HG03175 (cell line): ENCODE results near the gene RALGPS1.

ENCODE experiments used
- ATAC-seq: cut with Tn5 transposase; IDR thresholded peaks from one replicate; pipeline ENCODE4 v1.9.1; 2021; ENCODE audit warnings: mild to moderate bottlenecking, moderate library complexity; ENCODE audit not compliant: unreplicated experiment

Gene RALGPS1

DNA sequence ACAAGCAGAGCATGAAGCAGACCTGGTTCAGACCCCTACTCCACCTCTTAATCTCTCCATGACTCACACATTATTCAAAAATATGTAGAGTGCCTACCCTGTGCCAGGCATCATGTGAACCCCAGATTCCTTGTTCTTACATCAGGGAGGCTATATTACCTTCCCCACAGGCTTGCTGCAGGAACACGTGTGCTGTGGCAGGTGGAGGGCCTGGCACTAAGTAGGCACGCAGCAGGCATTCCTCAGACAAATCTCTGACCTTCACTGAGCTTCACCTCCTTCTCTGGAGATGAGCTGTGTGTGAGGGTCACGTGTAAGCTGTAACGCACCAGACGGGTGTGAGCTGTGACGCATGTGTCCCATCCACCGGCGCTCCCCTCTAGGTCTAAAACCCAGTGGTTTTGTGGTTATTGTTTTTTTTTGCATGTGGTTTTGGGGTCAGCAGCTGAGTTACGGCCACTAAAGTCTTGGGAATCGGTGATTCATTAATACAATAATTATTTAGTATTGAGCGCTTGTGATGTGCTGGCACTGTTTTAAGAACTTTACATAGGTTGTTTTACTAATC lies 177.5 kb downstream of the RALGPS1 start:
- no peak for ATAC-seq

DNA sequence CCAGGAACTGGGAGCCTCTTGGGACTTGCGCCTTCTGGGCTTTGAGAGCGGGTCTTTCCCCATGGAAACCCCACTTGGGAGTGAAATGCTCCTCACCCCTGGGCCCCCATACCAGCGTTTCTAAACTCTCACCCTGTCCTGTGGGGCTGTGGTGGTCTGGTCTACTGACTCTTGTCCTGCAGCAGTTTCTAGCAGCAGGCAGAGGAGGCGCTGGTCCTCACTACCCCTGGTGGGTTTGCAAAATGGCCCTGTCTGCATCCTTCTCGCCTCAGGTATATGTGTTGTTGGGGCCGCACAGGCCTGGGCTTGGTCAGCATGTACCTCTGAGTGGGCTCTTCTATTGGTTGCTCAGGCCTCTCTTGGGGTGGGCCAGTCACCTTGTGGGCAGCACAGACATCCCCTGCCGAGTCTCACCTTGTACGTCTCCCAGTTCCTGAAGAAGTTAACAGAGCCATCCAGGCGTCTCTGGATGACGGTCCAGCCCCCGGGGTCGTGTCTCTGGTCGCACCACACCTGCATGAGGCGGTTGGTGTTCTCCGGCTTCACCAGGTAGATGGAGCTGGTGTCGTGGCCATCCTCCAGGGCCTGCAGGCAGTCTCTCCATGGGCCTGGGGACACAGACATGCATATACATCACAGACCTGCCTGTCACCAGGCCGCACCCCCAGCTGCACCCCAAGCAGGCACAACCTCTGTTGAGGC lies 178.9 kb downstream of the RALGPS1 start:
- no peak for ATAC-seq

DNA sequence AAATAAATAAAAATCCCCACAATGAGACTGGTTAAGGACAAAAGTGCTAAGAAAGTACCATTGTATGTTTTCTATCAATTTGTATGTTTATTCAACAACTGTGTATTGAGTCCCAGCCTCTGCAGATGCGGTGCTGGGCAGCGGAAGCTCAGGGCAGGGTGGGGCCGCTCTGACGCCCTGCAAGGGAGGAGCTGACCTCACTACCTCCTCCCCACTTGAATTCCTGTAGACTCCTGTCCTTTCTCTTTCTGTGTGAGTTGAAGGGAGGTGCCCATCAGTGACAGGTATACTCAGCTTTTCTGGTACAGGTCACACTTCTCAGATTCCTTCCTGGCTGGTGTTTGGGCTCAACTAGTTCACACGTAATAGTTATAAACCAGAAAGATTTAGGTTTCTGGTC lies 180.8 kb downstream of the RALGPS1 start:
- ATAC-seq, result no peak

DNA sequence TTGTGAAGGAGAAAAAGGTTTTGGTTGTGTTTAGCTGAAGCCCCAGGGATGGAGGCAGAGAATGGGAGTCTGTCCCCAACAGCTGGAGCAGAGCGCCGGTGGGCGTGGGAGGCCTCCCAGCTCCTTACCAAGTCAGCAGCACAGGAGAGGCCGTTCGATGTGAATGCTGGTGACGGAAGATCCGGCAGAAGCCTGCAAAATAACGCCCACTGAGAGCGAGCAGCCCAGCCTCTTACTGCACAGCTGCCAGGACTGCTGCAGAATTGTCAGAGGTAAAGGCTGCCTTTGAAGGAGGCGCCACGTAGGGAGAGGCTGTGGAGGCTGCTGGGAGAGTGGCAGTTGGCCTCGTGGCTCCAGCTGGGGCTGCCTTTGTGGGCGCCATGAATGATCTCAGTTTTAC lies 181.6 kb downstream of the RALGPS1 start:
- ATAC-seq, result no peak

DNA sequence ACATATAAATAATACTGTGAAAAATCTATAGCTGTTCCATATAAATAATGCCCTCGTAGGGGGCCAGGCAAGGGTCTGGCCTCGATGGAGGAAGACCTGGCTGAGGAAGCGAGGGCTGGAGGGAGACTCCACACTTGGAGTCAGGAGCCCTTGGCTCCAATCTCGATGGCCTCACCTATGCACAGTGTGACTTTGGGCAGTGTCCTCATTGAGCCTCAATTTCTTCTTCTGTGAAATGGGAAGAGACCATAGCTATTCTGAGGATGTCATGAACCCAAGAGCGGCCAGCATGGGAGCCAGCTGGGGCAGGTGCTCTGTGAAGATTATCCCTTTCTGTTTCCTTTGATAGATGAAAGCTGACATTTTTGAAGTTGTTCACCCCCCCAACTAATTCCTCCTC lies 183.1 kb downstream of the RALGPS1 start:
- ATAC-seq, result no peak

DNA sequence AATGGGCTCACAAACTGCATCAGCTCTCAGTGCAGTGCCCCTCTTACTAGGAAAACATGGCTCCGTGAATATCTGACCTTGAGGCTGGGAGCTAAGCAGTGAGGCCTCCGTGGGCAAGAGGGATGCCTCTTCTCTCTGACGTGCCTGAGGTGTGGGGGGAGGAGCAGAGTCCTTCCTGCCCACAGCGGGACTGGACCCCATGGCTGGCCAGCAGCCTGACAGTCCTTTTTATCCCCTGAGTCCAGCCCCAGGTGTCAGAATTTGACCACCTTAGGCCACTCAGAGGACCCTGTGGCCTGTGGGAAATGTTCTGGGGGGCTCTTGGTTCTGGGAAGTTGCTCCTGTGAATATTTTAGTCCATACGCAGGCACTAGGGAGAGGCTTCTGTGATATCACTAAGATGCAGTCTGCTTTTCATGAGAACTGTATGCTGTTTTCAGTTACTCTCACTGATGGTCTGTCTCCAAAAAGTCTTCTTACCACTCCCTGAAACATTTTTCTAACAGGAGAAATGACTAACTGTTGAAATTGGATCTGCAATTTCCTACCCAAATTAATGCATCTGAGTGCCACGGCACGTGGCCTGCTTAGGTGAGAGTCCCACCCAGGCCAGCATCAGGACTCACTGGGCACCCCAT lies 184.5 kb downstream of the RALGPS1 start:
- no peak for ATAC-seq

DNA sequence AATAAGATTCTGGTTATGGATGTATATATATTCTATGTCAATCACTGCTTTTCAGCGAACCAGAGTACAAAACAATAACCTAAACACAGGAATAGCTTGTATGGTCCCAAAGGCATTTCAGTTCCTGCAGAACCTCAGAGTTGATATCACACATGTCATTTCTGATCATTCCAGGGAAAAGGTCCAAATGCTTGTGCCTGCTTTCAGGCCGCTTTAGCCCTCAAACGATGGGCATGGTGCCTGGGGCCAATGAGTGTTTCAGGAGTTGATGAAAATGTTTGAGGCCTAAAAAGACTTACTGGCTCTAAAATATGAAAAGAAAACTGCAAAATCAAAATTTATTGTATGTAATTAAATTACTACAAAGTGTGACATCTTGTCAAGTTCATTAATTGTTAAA lies 185.1 kb downstream of the RALGPS1 start:
- no peak for ATAC-seq

DNA sequence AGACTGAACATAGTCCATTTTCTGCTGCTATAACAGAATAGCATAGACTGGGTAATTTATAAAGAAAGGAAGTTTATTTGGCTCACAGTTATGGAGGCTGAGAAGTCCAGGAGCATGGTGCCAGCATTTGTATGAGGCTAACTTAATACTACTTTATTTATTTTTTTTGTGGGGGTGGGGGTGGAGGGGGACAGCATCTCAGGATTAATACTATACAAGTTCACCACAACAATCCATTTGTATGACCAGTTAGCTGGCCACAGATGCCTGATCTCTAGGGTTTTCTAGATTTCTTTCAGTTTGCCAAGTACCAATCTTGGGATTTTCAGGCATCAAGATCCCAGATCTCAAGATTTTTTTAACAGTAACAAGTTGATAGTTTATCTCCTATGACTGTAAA lies 187.6 kb downstream of the RALGPS1 start:
- ATAC-seq, result no peak

DNA sequence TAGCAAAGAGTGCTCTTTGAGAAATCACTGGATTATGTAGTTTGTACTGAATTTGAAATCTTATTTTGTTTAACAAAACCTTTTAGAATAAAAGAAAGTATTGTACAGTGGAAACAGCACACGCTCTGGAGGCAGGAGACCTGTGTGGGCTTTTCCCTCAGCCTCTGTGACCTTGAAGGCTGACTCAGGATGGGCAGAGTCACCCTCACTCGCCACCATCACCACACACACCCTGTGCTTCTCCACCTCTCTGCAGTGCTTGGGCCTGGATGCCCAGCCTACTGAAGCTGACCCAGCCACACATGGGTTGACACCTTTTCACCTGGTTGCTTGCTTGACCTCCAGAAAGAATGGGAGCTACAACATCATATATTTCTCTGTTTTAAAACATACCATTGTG lies 188.2 kb downstream of the RALGPS1 start:
- ATAC-seq, result no peak

DNA sequence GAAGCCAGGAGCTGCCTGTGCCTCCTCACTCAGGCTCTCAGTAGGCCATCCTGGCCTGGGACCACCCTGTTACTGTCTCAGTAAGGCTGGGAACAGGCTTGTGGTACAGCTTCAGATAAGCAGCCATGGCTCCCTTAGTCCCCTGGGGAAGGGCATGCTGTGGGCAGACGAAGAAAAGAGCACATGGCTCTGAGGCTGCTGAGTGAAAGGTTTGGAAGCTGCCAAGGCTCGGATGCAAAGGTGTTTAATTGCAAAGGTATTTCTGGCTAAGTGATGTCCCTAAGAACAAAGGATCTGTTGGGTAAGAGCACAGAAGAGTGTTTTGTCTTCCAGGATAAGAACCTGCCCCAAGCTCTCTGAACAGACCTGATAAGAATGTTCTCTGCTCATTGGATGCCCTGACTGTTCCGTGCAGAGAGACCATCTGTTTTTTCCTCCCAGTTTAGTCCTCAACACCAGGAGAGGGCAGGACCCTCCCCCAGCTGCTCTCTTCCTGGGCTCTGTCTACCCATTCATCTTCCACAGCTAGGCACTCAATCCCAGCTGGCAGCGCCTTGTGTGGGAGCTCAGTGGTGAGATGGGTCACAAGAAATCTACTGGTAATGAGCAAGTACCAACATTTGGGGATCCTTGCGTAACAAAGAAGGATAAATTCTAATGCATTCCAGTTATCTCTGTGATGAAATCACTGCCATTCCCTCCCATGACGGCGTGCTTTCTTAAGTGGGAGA lies 190.2 kb downstream of the RALGPS1 start:
- no peak for ATAC-seq

DNA sequence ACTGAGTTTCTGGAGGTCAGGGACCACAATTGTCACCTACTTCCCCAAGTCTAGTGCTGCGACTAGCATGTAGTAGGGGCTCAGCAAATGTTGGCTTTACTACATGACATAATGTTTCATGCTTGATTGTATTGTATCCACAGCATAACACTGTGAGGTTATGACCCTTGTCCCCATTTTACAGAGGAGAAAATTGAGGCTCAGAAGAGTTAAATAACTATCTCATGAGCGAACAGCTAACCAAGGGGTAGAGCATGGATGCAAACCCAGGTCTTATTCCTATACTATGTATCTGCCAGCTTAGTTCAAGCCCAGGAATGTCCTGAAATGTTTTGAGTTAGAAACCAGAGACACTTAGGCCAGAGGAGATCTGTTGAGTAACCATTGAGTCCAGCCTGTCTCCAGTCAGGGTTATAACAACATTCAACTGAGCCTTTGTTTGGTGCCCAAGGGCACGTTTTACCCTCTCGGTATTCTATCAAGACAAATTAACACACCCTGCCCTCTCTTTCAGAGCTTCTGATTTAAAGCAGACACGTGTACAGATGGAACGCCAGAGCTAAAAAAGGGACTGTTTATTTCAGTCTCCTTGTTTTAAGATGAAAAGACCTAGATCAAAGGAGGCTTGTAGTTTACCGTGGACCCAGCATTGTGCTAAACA lies 191.4 kb downstream of the RALGPS1 start:
- ATAC-seq, result no peak

DNA sequence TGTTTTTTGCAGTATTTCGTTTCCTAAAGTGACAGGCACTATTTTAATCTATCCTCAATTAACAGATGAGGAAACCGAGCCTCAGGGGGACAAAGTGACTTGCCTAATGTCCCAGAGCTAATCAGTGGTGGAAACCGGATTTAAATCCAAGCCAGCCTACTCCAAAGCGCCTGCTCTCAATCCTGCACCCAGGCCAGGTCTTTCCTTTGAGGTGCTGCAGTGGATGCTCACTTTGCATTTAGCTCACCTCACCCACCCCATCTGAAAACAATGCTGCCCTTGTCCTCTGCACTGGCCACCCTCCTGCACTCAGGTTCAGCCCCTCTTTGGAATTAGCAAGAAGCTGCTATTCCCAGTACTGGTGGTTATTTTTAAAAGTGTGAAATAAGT lies 191.9 kb downstream of the RALGPS1 start:
- ATAC-seq, result no peak

DNA sequence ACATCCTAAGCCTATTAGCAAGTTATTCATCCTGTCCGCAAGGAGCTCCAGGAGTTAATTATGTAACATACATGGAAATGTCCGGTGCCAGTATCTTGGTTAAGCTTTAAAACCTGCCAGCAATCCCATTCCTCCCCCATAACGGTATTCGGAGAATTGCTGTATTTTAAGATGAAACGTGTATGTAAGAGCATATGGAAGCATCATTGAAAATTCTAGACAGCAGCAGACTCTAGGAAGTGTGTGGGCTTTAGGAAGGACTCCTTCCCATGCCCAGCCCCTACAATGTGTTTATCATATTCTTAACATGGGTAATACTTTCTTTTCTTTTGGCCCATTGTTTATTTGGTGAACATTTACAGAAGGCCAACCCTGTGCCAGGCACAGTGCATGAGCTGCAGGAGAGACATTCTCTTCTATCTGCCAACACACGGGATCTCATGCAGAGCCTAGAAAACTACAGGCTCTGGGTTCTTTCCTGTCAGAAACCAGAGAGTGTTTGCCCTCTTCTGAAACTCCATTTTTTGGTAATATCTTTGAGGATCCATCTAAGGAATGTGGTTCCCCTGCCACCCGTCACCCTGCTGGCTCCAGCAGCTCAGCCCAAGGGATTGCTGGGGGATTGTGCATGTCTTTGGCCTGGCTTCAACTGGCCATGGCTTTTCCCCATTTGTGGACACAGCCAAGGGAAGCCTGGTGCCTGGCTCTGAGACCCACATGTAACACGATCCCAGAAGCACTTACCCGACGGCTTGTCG lies 192.8 kb downstream of the RALGPS1 start:
- no peak for ATAC-seq

DNA sequence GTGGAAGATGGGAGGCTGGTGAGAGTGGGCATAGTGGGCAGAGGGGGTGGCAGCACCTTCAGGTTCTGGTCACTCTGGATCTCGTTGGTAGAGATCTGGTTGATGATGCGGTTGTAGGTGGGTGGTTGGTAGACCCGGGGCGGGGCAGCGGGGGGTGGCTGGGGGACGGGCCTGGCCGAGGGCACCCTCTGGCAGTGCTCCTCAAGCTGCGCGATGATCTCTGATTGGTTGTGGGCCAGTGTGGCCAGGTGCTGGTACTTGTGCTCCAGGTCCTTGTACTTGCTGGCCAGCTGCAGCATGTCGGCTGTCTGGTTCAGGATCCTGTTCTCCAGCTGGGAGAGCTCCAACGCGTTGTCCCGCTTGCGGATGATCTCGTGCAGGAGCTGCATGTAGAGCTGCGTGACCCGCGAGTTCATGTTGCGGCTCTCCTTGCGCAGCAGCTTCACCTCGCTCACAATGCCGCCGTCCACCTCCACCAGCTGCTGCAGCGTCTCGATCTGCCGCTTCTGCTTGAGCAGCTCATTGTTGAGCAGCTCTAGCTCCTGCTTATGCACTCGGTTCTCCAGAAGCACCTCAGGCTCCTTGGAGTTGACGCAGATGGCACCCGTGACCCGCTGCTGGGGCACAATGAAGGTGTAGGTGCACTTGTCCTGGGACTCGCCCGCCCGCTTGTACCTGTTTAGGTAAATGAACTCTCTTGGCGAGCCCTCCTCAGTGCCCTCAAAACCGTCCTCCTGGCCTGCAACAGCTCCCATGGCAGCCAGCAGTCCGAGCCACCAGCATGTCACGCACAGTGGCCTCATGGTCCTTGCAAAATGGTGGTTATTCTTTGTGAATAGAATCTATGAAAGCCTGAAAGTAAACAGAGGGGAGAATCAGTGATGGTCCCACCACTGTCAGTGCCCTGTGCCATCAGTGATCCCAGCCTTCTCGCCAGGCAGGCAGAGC lies 193.6 kb downstream of the RALGPS1 start:
- no peak for ATAC-seq

DNA sequence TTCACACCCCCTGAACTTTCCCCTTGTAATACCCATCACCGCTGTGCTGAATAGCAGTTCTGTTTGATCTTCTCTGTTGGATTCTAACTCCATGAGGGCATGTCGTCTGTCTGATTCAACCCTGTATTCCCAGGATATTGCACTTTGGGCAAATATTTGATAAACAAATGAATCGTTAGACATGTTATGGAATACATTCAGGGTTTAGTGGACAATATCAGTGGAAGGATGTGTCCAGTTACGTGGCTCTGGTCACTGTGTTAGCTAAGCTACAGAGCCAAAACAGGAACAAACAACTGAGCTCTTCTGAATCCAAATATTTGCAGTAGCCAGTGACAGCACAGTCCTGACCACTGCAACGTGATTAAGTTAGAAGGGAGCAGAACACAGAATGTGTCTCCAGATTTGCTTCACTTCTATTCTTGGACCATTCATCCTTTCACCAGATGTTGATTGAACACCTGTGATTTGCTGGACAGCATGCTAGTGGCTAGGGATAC lies 194.7 kb downstream of the RALGPS1 start:
- ATAC-seq, result no peak

DNA sequence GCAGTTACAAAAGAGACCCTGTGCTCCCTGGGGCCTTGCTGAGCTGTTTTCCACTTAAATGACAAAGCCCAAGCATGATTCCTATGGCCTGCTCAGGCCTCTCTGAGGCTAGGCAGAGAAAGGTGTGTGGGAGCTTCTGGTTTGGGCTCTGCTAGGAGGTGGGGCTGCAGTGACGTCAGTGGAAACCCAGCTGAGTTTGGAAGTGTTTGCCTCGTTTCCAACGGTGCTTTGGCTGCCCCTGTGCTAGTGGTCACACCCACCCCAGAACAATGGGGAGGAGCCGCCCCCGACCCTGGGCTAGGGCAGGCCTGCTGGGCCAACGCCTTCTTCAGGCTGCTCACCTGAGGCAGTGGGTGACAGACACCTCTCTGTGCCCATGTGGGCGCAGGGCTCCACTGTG lies 197.5 kb downstream of the RALGPS1 start:
- no peak for ATAC-seq

DNA sequence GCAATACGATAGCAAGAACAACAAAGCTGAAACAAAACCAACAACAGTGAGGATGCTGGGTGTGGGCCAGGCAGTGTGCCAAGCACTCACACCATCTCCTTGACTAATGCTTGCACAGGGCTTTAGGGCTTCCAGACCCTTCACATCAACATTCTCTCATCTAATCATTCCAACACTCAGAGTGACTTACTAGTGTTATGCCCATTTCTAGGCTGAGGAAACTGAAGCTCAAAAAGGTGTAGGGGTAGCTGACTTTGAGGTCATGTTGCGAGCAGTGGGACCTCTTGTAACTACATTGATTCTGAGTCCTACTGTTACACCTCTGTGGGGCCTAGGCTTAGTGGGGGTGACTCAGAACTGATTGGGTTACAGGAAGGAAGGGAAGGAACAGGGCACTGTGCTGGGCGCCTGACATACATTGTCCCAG lies 198.2 kb downstream of the RALGPS1 start:
- no peak for ATAC-seq

DNA sequence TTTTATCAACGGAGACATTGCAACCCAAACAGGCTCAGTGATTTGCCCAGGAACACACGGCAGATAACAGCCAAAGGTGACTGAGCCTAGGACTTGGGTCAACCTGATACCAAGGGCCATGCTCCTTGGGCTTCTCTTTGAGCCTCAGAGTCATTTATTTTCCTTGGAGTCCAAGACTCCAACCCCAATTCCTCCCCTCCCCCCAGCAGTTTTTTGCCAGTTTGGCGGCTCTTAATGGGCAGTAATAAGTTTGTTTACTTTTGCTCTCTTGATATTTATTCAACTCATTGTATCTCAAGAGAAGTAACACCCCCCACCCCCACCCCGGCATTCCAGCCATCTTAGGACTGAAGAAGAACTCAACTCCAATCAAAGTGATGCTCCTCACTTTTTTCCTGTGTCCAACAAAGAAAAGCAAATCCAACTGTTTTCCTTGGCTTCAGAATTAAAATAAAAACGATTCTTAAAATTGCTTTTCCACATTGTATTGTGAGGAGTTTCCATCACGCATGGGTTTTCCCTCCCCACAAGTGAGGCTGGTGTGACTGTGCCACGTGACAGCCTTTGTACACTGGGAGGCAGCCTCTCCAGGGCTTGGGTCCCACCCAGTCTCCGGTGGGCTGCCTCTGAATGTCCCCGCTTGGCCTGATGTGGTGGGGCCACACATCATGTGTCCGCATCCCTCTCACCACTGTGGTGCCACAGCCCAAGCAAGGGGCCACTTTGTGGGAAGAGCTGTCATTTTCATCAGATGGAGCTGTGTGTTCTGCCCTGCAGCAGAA lies 198.8 kb downstream of the RALGPS1 start:
- no peak for ATAC-seq

DNA sequence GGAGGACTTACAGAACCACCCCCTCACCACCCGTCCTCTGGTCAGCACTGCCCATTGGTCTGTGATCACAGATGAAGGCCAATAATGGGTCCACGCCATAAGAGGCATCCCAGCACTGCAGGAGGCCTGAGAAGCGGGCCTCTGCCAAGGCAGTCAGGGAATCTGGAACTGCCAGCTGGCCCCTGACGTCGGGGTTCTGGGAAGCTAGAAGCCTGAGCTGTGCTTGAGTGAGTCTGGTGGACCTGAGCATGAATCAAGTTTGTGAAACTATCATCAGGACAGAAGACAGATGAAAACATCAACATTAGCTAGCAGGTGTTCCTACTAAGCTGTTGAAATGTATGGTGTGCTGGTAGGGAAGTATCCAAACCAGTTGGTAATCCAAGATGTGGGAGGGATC lies 200.0 kb downstream of the RALGPS1 start:
- ATAC-seq, result no peak
